Mesothelial cell of epicardium (in vitro differentiated cells): ENCODE measurements around the gene ALOX12. TPM values are rescaled to one million over a fixed set of nuclear protein-coding genes. Genes with fewer than 3 reads are reported as not detected.

Experiments used
- DNase-seq, 2 experiments: peaks; one replicate each; pipeline ENCODE4 v3.0.0; 2021; ENCODE audit warnings: low spot score in 2 of 2; ENCODE audit not compliant: unreplicated experiment in 2 of 2
- H3K27ac Mint-ChIP-seq: 2 replicates; pipeline ENCODE4 v1.8.0; 2021; ENCODE audit warnings: mixed read lengths
- H3K27me3 Mint-ChIP-seq: 2 replicates; pipeline ENCODE4 v1.8.0; 2021; ENCODE audit warnings: low read depth, mixed read lengths
- H3K36me3 Mint-ChIP-seq: 2 replicates; pipeline ENCODE4 v1.8.0; 2021; ENCODE audit warnings: mixed read lengths
- H3K4me1 Mint-ChIP-seq: 2 replicates; pipeline ENCODE4 v1.8.0; 2021; ENCODE audit warnings: mixed read lengths
- H3K4me3 Mint-ChIP-seq: 2 replicates; pipeline ENCODE4 v1.8.0; 2021; ENCODE audit warnings: mild to moderate bottlenecking, moderate library complexity, mixed read lengths
- H3K9me3 Mint-ChIP-seq: 2 replicates; pipeline ENCODE4 v1.8.0; 2021; ENCODE audit warnings: mixed read lengths
- CTCF ChIP-seq: fragments of 200-600 bp; sonication (generic); IDR thresholded peaks from one replicate; pipeline ENCODE4 v1.5.0; 2021; ENCODE audit warnings: antibody characterized with exemption; ENCODE audit not compliant: unreplicated experiment
- total RNA-seq: library from RNA; stranded (reverse); gene quantifications from 3 replicates; pipeline ENCODE4 v1.2.1, GENCODE V29; 2021

ALOX12 gene
- total RNA-seq, 1 donor from 2014 or later: 0.22 TPM

GRCh38 chr17:7004398-7005253, 8.8 kb downstream of the ALOX12 start:
- Mint-ChIP-seq H3K27me3 (no peaks in the 10 kb centered on the region), H3K9me3 (no peaks in the 10 kb centered on the region), H3K4me3 (no peak overlapping the region), H3K27ac (peak overlapping the region; percentile 55), H3K36me3 (peaks cover 18% of the 10 kb centered on the region), H3K4me1 (no peaks in the 10 kb centered on the region)
- DNase-seq: no peak
- peak; percentile 85 for TF ChIP-seq CTCF

- H3K27ac Mint-ChIP-seq: no peak overlapping the region
Observed at GRCh38 chr17:7005716-7006115, 9.9 kb downstream of the ALOX12 start.

GRCh38 chr17:7007143-7007542, 11.3 kb downstream of the ALOX12 start:
- Mint-ChIP-seq H3K27me3 (no peaks in the 10 kb centered on the region), H3K36me3 (peaks cover 11% of the 10 kb centered on the region), H3K4me1 (peaks cover 18% of the 10 kb centered on the region), H3K9me3 (no peaks in the 10 kb centered on the region), H3K27ac (no peak overlapping the region), H3K4me3 (no peak overlapping the region)
- DNase-seq: no peak
- TF ChIP-seq CTCF: no peak

More at GRCh38 chr17:7005716-7006115, 9.9 kb downstream of the ALOX12 start:
- Mint-ChIP-seq H3K27me3 (no peaks in the 10 kb centered on the region), H3K4me3 (no peak overlapping the region), H3K36me3 (peaks cover 19% of the 10 kb centered on the region), H3K9me3 (no peaks in the 10 kb centered on the region), H3K4me1 (peaks cover 5% of the 10 kb centered on the region)
- DNase-seq: no peak
- TF ChIP-seq CTCF: no peak

GRCh38 chr17:7010523-7010922, 14.7 kb downstream of the ALOX12 start:
- Mint-ChIP-seq H3K27me3 (no peaks in the 10 kb centered on the region), H3K27ac (no peak overlapping the region), H3K4me3 (peak overlapping the region; percentile 50), H3K9me3 (no peaks in the 10 kb centered on the region), H3K4me1 (peaks cover 41% of the 10 kb centered on the region), H3K36me3 (peaks cover 3% of the 10 kb centered on the region)
- no peak for DNase-seq
- TF ChIP-seq CTCF: no peak

GRCh38 chr17:7011415-7011814, 15.6 kb downstream of the ALOX12 start:
- Mint-ChIP-seq H3K27ac (peak overlapping the region; percentile 99), H3K4me1 (peaks cover 45% of the 10 kb centered on the region)

More at GRCh38 chr17:7011415-7011814, 15.6 kb downstream of the ALOX12 start:
- H3K4me3 Mint-ChIP-seq: peak overlapping the region; percentile 97
- TF ChIP-seq CTCF: no peak
- no peaks in the 10 kb centered on the region for H3K9me3 Mint-ChIP-seq
- peaks cover 3% of the 10 kb centered on the region for H3K36me3 Mint-ChIP-seq
- no peak for DNase-seq
- no peaks in the 10 kb centered on the region for H3K27me3 Mint-ChIP-seq
